ENCODE measurements around the gene ATXN2L.
"Not testable (repeated sequence)": the region's sequence is repeated elsewhere in the genome, so short reads cannot be mapped to it uniquely, and the experiment has no call there.

The ATXN2L gene

GRCh38 chr16:28837672-28838557, 15.1 kb downstream of the ATXN2L start:
- DNase-seq (ENCODE audit: low read depth): no peak

- DNase-seq (ENCODE audit: low read depth): no peak
Measured at GRCh38 chr16:28838558-28838918, 15.7 kb downstream of the ATXN2L start.

GRCh38 chr16:28839004-28839639, 16.3 kb downstream of the ATXN2L start:
- no peak for DNase-seq (ENCODE audit: low read depth)

DNA sequence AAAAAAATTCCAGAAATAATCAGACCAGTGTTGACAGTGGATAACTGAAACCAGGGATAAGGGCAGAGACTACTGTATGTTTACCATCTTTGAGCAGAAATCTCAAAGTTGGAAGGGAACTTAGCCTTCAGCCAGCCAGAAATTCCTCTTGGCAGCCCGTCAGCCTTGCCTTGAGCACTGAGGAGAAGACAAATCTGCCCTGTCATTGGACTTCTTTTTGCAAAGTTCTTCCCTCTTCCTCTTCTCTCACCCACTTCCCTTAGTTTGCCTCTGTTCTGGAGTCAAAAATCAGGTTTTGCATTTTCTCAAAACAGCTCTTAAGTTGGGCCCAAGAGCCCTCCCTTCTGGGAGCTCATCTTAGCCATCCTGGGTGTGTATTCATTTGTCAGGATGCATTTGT, 17.1 kb downstream of the ATXN2L start:
- no peak for DNase-seq (ENCODE audit: low read depth)

DNA sequence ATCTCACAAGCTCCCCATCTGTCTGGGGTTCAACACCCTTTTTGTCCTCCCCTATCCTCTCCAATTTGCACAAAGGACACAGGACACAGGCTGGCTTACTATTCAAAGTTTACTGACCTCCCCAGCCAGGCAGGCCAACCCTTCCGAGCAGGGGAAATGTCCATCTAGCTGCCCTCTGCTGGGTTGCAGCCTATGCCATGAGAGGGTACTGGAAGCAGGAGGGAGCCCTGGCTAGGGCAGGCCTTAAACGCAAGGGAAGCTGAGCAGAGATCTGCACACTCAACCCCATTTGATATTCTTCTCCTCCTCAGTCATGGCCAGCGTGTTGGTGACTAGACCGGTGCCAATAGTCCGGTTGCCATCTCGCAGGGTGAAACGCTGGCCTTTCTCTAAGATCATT, 19.9 kb downstream of the ATXN2L start:
- no peak for DNase-seq (ENCODE audit: low read depth)

- DNase-seq (ENCODE audit: low read depth): no peak
Measured at GRCh38 chr16:28843766-28844165, 21.0 kb downstream of the ATXN2L start.

DNA sequence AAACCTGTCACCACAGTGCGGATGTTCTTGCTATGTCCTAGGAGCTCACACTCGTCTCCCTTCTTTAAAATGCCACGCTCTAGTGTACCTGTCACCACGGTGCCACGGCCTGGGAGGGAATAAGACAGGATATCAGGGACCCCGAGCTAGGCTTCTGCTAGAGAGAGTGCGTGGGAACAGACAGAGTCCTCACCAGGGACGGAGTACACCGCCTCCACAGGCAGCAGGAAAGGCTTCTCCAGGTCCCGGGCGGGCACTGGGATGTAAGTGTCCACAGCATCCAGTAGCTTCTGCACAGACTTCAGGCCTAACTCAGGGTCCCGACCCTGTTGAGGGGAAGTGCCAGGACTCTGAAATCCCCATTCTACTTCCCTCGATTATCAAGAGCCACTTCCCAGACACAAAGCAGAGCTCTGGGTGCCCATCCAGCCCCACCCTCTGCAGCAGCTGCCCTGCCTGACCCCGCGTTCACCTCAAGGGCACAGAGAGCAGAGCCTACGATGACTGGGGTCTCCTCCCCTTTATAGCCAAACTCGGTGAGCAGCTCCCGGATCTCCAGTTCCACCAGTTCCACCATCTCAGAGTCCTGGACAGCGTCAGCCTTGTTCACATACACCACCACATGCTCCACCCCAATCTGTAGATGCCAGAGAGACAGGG, 21.6 kb downstream of the ATXN2L start:
- DNase-seq (ENCODE audit: low read depth): no peak

DNA sequence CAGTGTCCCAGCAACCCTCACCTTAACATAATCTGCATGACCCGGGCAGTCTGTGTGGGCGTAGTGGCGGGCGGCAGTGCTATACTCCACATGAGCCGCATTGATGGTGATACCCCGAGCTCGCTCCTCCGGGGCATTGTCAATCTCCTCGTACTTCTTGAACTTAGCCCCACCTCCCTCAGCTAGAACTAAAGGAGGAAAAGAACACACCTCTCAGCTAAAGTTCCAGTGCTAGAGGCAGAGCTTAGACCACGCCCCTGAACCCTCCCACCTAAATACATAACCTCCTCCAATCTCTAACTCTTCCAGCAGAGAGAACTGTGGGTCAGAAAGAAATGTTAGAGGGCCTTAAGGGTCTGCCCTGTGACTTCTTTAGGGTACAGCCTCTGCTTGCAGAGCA, 22.5 kb downstream of the ATXN2L start:
- peak; percentile 52 for DNase-seq (ENCODE audit: low read depth)

- DNase-seq (ENCODE audit: low read depth): no peak
Measured at GRCh38 chr16:28845761-28846079, 22.9 kb downstream of the ATXN2L start.

GRCh38 chr16:28846080-28846932, 23.5 kb downstream of the ATXN2L start, which contains the start of gene TUFM:
TUFM (minus strand) TSS chr16:28846348; CDS start chr16:28846269, 79 bp downstream.
- DNase-seq (ENCODE audit: low read depth): peak; percentile 99

GRCh38 chr16:28846933-28847273, 24.1 kb downstream of the ATXN2L start:
- DNase-seq (ENCODE audit: low read depth): no peak

DNA sequence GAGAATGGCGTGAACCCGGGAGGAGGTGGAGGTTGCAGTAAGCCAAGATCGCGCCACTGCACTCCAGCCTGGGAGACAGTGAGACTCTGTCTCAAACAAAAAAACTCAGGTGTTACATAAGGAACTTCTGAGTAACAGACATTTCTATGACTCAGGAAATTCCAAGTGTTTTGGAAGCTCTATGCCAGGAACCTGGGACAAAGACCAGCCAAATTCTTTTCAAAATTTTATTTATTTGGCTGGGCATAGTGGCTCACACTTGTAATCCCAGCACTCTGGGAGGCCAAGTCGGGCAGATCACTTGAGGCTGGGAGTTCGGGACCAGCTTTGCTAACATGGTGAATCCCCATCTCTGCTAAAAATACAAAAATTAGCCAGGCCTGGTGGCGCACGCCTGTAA, 35.6 kb downstream of the ATXN2L start:
- no peak for DNase-seq (ENCODE audit: low read depth)

DNA sequence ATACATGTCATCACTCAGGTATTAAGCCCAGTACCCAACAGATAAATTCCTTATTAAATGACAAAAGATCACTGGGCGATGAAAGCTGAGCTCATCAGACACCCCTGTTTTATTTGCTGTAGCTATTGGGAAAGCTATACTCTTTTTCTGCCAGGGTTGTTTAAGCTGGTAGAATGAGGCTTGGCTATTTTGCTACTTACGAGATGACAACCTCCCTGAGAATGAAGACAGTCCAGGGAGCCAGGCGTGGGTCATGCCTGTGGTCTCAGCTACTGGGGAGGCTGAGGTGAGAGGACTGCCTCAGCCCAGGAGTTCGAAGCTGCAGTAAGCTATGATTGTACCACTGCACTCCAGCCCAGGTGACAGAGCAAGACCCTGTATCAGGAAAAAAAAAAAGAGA, 36.5 kb downstream of the ATXN2L start:
- no peak for DNase-seq (ENCODE audit: low read depth)

DNA sequence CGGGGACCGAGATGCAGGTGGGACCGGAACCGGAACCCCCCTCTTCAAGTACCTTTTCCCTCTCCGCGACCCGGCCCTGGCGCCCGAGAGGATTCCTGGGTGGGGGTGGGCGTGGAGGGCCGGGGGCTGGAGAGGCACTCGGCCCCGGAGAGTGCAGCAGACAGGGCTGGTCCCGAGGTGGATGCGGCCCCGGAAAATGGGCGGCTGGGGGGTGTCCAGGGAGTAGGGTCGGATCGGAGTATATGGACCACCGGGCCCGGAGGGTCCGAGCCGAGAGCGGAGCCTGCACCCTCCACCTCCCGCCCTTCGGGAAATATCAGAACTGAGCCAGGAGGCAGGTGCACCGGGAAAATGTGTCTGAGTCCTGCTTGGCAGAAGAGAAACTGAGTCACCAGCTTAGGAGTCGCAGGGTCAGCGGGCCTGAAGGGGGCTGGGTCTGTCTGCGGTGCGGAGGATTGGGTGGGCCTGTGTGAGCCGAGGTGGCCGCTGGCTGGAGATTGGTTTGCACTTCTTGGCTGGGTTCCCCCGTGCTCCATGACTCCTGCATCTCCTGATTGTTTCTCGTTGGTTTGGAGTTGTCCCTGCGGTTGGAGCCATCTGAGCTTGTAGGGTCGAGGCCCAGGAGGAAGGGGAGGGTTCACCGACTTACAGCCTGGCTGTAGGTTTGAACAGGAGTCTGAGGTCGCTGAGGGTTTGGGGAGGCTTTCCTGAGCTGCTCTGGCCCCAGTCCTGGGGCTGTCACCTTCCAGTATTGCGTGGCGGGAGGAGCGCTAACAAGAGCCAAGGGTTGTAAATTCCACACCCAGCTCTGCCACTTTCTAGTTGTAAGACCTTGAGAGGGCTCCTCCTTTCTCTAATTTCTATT, 41.4 kb downstream of the ATXN2L start:
- peak; percentile 58 for DNase-seq (ENCODE audit: low read depth)

GRCh38 chr16:28865001-28865688, 42.3 kb downstream of the ATXN2L start:
- no peak for DNase-seq (ENCODE audit: low read depth)

- DNase-seq (ENCODE audit: low read depth): no peak
Measured at GRCh38 chr16:28865722-28866453, 43.1 kb downstream of the ATXN2L start.

- no peak for DNase-seq (ENCODE audit: low read depth)
Measured at GRCh38 chr16:28866454-28866804, 43.6 kb downstream of the ATXN2L start.

GRCh38 chr16:28867241-28867640, 44.4 kb downstream of the ATXN2L start:
- DNase-seq (ENCODE audit: low read depth): no peak

DNA sequence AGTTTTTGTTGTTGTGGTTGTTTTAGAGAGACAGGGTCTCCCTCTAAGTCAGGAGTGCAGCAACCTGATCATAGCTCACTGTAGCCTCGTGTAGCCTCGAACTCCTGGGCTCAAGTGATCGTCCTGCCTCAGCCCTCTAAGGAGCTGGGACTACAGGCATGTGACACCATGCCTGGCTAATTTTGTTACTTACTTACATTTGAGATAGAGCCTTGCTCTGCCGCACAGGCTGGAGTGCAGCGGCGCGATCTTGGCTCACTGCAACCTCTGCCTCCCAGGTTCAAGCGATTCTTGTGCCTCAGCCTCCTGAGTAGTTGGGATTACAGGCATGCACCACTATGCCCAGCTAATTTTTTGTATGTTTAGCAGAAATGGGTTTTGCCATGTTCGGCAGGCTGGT, 44.8 kb downstream of the ATXN2L start:
- DNase-seq (ENCODE audit: low read depth): not testable (repeated sequence)

DNA sequence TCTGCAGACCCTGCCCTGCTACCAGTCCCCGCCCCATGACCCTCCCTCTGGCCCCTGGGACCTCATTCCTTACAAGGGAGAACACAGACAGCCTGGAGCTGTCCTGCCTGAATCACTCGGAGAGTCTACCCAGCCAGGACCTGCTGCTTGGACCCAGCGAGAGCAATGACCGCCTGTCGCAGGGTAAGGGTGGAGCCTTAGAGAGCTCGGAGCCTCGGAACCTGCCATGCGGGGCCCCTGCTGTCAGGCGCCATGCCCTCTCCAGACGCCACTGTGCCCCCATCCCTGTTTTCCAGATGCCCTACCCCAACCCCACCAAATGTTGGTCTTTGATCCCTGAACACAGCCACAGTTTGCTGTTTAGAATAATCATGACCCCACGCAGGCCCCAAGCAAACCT, 46.4 kb downstream of the ATXN2L start:
- no peak for DNase-seq (ENCODE audit: low read depth)

Measured in iris pigment epithelial cell (primary cell).